Measurements from ENCODE around the gene TNRC6C. TPM values are rescaled to one million over a fixed set of nuclear protein-coding genes. Genes with fewer than 3 reads are reported as not detected.

Gene TNRC6C
- total and polyA plus RNA-seq, 2 experiments from 2014 or later: 10.1 to 16.6 TPM

GRCh38 chr17:78006338-78006737 lies 47.8 kb downstream of the TNRC6C start:
- no peak overlapping the region for H3K27ac Mint-ChIP-seq
- peaks cover 13% of the 10 kb centered on the region for H4K20me1 ChIP-seq (replicated peaks; ENCODE audit: insufficient read depth)
- no peak overlapping the region for H3K27ac ChIP-seq (ENCODE audit: low read depth)
- peaks cover 18% of the 10 kb centered on the region for H3K79me2 ChIP-seq (replicated peaks; ENCODE audit: insufficient read depth)
- peaks cover 27% of the 10 kb centered on the region for H3K4me1 Mint-ChIP-seq
- H3K9me3 Mint-ChIP-seq: no peaks in the 10 kb centered on the region
- DNase-seq (ENCODE audit: low spot score) (no peak), ATAC-seq (no peak)
- no peak overlapping the region for H2AFZ ChIP-seq
- H3K4me3 ChIP-seq: no peak overlapping the region
- no peak overlapping the region for H3K4me3 Mint-ChIP-seq
- no peak for TF ChIP-seq ETS1 (IDR thresholded peaks at IDR 0.05)
- no peak for TF ChIP-seq POLR2AphosphoS5 (IDR thresholded peaks at IDR 0.05; ENCODE audit: low read depth)
- no peak for TF ChIP-seq NANOG (IDR thresholded peaks at IDR 0.05; ENCODE audit: borderline replicate concordance)
- no peak for TF ChIP-seq EZH2 (IDR thresholded peaks at IDR 0.05; ENCODE audit: low read depth, unreplicated experiment)
- TF ChIP-seq CTCF (conservative IDR thresholded peaks at IDR 0.05; ENCODE audit: low read depth in 2 of 2): no peak
- no peak for TF ChIP-seq ZNF331 (CRISPR knock-in tag; IDR thresholded peaks at IDR 0.05; ENCODE audit: low read depth)
- TF ChIP-seq ZNF114 (CRISPR knock-in tag; IDR thresholded peaks at IDR 0.05): no peak
- TF ChIP-seq JUNB (IDR thresholded peaks at IDR 0.05; ENCODE audit: unreplicated experiment): no peak
- no peak for TF ChIP-seq EZH2phosphoT487 (IDR thresholded peaks at IDR 0.05; ENCODE audit: unreplicated experiment)
- no peak for TF ChIP-seq REST (IDR thresholded peaks at IDR 0.05; ENCODE audit: unreplicated experiment)
- TF ChIP-seq STAT1 (IDR thresholded peaks at IDR 0.05; ENCODE audit: unreplicated experiment): no peak
- no peak for TF ChIP-seq CREB1 (CRISPR knock-in tag; IDR thresholded peaks at IDR 0.05; ENCODE audit: low read depth)
- TF ChIP-seq ZNF462 (CRISPR knock-in tag; IDR thresholded peaks at IDR 0.05): no peak
- H3K36me3 ChIP-seq (ENCODE audit: insufficient read depth): peaks cover 7% of the 10 kb centered on the region
- H3K9me2 ChIP-seq (ENCODE audit: insufficient read depth): no peaks in the 10 kb centered on the region
- peaks cover 10% of the 10 kb centered on the region for H3K4me1 ChIP-seq (ENCODE audit: insufficient read depth)
- H3F3A ChIP-seq (replicated peaks; ENCODE audit: low read depth): no peaks in the 10 kb centered on the region
- H3K36me3 Mint-ChIP-seq (ENCODE audit: low read depth): peaks cover 15% of the 10 kb centered on the region; the same call in 2 of the 3 replicates
- H3K27me3 Mint-ChIP-seq (ENCODE audit: insufficient read depth, low read depth, poor library complexity): no peaks in the 10 kb centered on the region
- H3K4me2 ChIP-seq: no peak overlapping the region
- no peaks in the 10 kb centered on the region for H3K27me3 ChIP-seq (ENCODE audit: insufficient read depth)

Data from GM23338 (cell line).